Right cardiac atrium (tissue), 5 donors: ENCODE results near the gene BCAS4. TPM values are rescaled to one million over a fixed set of nuclear protein-coding genes. Genes with fewer than 3 reads are reported as not detected.

ENCODE experiments used
- ATAC-seq, 2 donors: fragments of 200-7000 bp; cut with Tn5 transposase; one replicate each; pipeline versions ENCODE4 v1.8.0 to v1.9.1; 2020; ENCODE audit warnings: moderate library complexity in 2 of 2, mild to moderate bottlenecking in 1 of 2
- DNase-seq, 3 donors: peaks; one replicate each; pipeline ENCODE4 v3.0.0-alpha.2; 2020
- H3K27ac ChIP-seq: one replicate; pipeline ENCODE4 v1.5.1; 2013; ENCODE audit warnings: mild to moderate bottlenecking, low read length, control low read depth, moderate library complexity
- H3K27me3 ChIP-seq: one replicate; pipeline ENCODE4 v1.6.1; 2013; ENCODE audit not compliant: control insufficient read depth, insufficient read depth
- H3K4me1 ChIP-seq: one replicate; pipeline ENCODE4 v1.6.1; 2013; ENCODE audit warnings: low read length; ENCODE audit not compliant: control insufficient read depth, insufficient read depth
- H3K4me3 ChIP-seq: one replicate; pipeline ENCODE4 v1.5.1; 2013; ENCODE audit warnings: low read length, control low read depth
- H3K9me3 ChIP-seq: one replicate; pipeline ENCODE4 v1.6.1; 2013; ENCODE audit warnings: low read length; ENCODE audit not compliant: control insufficient read depth
- WGBS: extraction: QIAGEN DNeasy Blood & Tissue Kit; methylation state at CpG from one replicate; pipeline ENCODE4 v1.1.7; 2013; 5-methylcytosine and 5-hydroxymethylcytosine counted together
- intact Hi-C, 4 donors: fragments of 100-400 bp; cut with DNase I; formaldehyde crosslinking; loops; one replicate each; pipeline versions ENCODE4 v1.11.0 to v1.14.0; 2022 to 2023
- polyA plus RNA-seq: library from polyadenylated mRNA; stranded (reverse); fragments of 200-250 nt; gene quantifications from one replicate; pipeline ENCODE4 v1.2.3, GENCODE V29; 2013
- total RNA-seq, 4 donors: library from RNA; stranded (reverse); fragmentation: NEBNext Ultra II Directional; extraction: Animal tissue kit (Norgen Biotek cat#: 25700); gene quantifications; one replicate each; pipeline ENCODE4 v1.2.1, GENCODE V29; 2021
- donor health status: healthy with polysubstance abuse.
- donor health status: DM: no; HTN: yes; CAD: no.
- donor health status: DM: no; HTN: no; CAD: no.
- donor health status: DM: no; HTN: yes; CAD: no; lungs with severe emphysema.
- donor health status: DM: yes; HTN: yes; CAD: no.

BCAS4 gene
- total and polyA plus RNA-seq, 5 donors: 1.6 to 3.5 (median 2.4) TPM

- intact Hi-C loops: loop anchor here in 1 of 4 donors (10.0 kb wide), 1 partner anchor 110 kb away; no protein-coding TSS in a partner anchor
- 81% methylated on average over 9 of the region's 9 CpGs for WGBS
- ATAC-seq (no peak), DNase-seq (no peak)
- Histone ChIP-seq H3K27me3 (no peaks in the 10 kb centered on the region), H3K4me3 (no peak overlapping the region), H3K4me1 (no peaks in the 10 kb centered on the region), H3K9me3 (no peaks in the 10 kb centered on the region), H3K27ac (no peak overlapping the region)
Observed at GRCh38 chr20:50814438-50815161, 19.7 kb downstream of the BCAS4 start.

DNA sequence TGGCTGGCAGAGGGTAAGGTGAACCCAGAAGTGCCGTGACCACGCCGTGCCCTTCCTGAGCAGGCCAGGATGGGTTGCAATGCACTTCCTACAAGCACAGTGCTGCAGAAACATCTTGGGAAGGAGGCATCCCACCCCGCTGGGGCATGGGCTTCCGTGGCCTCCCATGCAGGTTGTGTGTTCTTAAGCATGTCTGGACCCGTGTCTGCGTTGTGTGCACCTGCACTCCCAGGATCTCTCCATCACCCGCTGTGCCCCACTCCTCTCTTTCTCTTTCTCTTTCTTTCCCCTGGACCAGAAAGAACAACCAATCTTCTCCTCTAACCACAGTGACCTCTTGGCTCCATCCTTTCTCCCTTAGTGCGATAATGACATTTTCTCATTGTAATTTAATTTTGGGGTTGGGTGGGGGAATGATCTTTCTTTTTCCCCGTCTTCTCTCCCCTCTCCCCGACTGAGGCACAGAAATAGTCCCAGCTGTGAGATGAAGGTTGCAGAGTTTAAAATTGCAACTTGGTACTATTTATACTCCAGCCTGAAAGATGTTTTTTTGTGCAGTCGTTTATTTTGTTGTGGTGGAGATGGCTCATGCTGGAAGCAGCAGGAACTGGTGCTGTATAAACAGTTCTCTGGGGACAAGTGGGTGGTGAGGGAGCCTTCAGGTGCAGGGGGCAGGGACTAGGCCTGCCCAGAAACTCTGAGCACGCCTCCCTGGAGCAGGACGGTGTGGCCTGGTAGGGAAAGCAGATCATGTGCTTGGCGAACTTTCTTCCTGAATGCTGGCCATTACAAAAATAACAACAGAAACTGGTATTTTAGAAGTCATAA is 20.5 kb downstream of the BCAS4 start:
- Histone ChIP-seq H3K4me3 (no peak overlapping the region), H3K9me3 (no peaks in the 10 kb centered on the region), H3K4me1 (no peaks in the 10 kb centered on the region), H3K27me3 (no peaks in the 10 kb centered on the region), H3K27ac (no peak overlapping the region)
- 63% methylated on average over 15 of the region's 15 CpGs for WGBS
- intact Hi-C loops: loop anchor here in 1 of 4 donors (10.0 kb wide), 1 partner anchor 109 kb away; no protein-coding TSS in a partner anchor
- DNase-seq: no peak
- ATAC-seq: no peak

DNA sequence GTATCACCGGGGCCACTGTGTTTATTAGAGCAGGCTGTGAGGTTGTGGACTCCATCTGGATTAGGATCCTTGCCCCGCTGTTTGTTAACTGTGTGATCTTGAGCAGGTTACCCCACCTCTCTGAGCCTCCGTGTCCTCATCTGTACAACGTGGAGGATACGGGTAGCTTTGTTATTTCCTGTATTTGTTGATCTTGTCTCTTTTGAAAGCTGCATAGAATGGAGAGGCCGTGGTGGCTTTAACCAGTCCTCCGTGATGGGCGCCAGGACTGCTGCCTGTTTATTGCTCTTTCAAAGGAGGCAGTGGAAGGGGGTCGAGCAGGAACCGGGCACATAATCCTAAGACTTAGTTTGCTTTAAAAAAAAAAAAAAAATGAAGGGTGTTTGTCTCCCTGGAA is 22.9 kb downstream of the BCAS4 start:
- no peak overlapping the region for H3K27ac ChIP-seq
- 79% methylated on average over 10 of the region's 10 CpGs for WGBS
- intact Hi-C loops: loop anchor here in 1 of 4 donors (10.0 kb wide), 1 partner anchor 107 kb away; no protein-coding TSS in a partner anchor

DNA sequence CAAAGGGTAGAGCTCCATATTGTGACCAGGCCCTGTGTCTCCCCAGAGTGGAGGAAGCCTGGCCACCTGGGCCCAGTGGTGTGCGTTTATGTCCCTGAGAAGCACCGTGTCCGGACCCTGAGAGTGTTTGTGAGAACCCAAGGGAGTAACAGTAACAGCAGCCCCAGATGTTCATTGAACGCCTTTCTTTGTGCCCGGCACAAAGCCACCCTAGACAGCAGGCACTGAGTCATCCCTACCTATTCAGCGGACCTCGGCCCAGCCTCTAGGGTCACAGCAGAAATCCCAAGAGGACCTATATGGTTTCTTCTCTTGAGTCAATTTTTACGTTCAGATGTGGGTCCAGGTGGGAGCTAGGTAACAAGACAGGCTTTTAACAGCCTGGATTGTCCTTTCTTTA is 24.5 kb downstream of the BCAS4 start:
- ATAC-seq: no peak
- intact Hi-C loops: loop anchor here in 1 of 4 donors (10.0 kb wide), 1 partner anchor 105 kb away; no protein-coding TSS in a partner anchor
- WGBS: 97% methylated on average over 8 of the region's 8 CpGs

More for the DNA sequence above, 22.9 kb downstream of the BCAS4 start:
- H3K4me3 ChIP-seq: no peak overlapping the region
- ATAC-seq (no peak), DNase-seq (no peak)
- H3K4me1 ChIP-seq: no peaks in the 10 kb centered on the region
- no peaks in the 10 kb centered on the region for H3K27me3 ChIP-seq
- H3K9me3 ChIP-seq: no peaks in the 10 kb centered on the region

DNA sequence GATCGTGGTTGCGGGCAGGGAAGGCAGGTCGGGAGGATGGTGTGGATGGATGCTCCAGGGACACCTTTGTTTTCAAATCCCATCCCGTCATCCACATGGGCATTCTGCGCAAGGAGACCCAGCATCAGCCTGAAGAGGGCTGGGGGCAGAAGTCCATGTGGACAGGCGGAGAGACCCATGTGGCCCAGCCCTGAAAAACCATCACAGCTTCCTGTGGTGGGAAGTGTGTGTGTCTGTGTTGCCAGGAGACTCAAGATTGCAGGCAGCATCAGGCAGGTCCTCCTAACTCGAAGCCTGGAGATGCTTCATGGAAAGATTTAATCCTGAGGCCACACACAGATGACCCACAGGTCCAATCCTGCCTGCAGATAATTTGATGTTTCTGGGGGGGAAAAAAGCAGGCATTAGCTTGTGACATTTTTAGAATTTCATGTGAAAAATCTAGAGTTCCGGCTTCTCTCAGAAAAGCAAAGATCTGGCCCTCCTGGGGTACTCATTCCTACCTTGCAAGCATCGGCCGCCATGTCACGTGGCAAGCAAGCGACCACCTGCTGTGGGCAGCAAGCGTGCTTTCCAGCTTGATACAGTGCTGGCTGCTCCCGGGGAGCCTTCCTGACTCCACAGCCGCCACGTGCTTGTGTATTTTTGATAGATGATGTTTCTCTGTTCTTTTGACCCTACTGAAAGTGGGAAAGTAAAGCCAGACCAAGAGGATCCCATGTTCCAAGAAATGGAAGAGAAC is 25.8 kb downstream of the BCAS4 start:
- WGBS: 87% methylated on average over 16 of the region's 16 CpGs
- intact Hi-C loops: no loop called here
- Histone ChIP-seq H3K27ac (no peak overlapping the region), H3K9me3 (no peaks in the 10 kb centered on the region), H3K27me3 (no peaks in the 10 kb centered on the region), H3K4me3 (no peak overlapping the region), H3K4me1 (no peaks in the 10 kb centered on the region)
- no peak for DNase-seq
- no peak for ATAC-seq

More for the DNA sequence above, 24.5 kb downstream of the BCAS4 start:
- Histone ChIP-seq H3K27me3 (no peaks in the 10 kb centered on the region), H3K4me1 (no peaks in the 10 kb centered on the region), H3K27ac (no peak overlapping the region), H3K9me3 (no peaks in the 10 kb centered on the region), H3K4me3 (no peak overlapping the region)
- DNase-seq: no peak

DNA sequence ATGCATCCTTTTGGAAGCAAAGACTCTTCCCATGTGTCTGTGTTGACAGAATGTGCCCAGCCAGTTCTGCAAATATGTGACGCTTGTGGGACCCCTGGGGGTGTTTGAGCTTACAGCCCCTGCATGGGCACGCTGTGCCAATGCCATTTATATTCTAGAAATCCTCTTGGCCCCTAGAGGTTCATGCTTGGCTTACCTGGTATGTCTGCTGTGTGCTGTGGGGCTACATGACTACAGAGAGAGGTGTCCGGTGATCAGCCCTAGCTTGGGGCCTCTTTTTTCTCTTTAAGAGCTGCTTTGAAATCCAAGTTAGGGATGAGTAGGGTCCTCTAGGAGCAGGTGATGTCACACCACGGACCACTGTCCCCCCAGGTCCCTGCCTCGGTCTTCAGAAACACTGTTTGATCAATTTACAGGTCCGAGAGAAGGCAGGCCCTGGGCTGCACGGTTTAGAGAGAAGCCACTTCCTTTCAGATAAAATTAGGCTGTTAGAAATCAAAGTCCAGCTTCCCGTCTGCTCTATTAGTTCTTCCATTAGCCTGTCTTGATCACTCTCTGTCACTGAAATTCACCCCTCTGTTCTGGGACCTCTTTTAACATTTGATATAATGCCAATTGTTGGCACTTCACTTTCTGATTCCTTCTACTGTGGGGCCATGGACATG is 26.5 kb downstream of the BCAS4 start:
- WGBS: 73% methylated on average over 8 of the region's 8 CpGs

GRCh38 chr20:50821994-50822393 is 27.1 kb downstream of the BCAS4 start:
- 73% methylated on average over 7 of the region's 7 CpGs for WGBS
- peak in 1 of 3 donors; percentile 31 for DNase-seq

More for the DNA sequence above, 26.5 kb downstream of the BCAS4 start:
- intact Hi-C loops: no loop called here
- DNase-seq (peak in 1 of 3 donors; percentile 3), ATAC-seq (no peak)
- Histone ChIP-seq H3K4me1 (no peaks in the 10 kb centered on the region), H3K4me3 (no peak overlapping the region), H3K27me3 (no peaks in the 10 kb centered on the region), H3K9me3 (no peaks in the 10 kb centered on the region), H3K27ac (no peak overlapping the region)

GRCh38 chr20:50823319-50823718 is 28.5 kb downstream of the BCAS4 start:
- Histone ChIP-seq H3K9me3 (no peaks in the 10 kb centered on the region), H3K27ac (no peak overlapping the region), H3K4me1 (no peaks in the 10 kb centered on the region), H3K27me3 (no peaks in the 10 kb centered on the region), H3K4me3 (no peak overlapping the region)
- DNase-seq (no peak), ATAC-seq (no peak)
- intact Hi-C loops: no loop called here
- WGBS: 97% methylated on average over 6 of the region's 6 CpGs

More at GRCh38 chr20:50821994-50822393, 27.1 kb downstream of the BCAS4 start:
- H3K9me3 ChIP-seq: no peaks in the 10 kb centered on the region
- ATAC-seq: no peak
- intact Hi-C loops: no loop called here
- no peaks in the 10 kb centered on the region for H3K4me1 ChIP-seq
- no peaks in the 10 kb centered on the region for H3K27me3 ChIP-seq
- H3K4me3 ChIP-seq: no peak overlapping the region
- H3K27ac ChIP-seq: no peak overlapping the region

DNA sequence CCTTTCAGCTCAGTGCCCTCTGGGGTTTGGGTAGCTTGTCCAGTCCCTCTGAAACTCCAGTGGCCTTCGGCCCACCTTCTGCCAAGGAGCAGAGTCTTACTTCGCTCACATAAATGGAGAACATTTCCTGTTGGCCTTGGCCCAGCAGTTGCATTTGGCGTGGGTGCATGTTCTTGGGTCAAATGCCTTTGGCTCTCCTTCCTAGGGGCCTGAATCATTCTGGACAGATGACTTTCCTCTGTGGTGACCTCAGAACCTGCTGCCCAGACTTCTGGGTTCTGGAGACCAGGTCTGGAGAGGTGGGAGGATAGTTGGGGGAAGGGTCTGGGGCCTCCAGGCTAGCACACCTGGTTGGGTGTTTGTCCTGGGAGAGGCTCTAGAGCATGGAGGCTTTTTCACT is 29.3 kb downstream of the BCAS4 start:
- H3K27me3 ChIP-seq: no peaks in the 10 kb centered on the region
- ATAC-seq: peak; percentile 48 to 50
- H3K9me3 ChIP-seq: no peaks in the 10 kb centered on the region
- no peaks in the 10 kb centered on the region for H3K4me1 ChIP-seq
- intact Hi-C loops: no loop called here
- no peak overlapping the region for H3K4me3 ChIP-seq
- no peak overlapping the region for H3K27ac ChIP-seq
- 45% methylated on average over 3 of the region's 3 CpGs for WGBS
- DNase-seq: peak; percentile 65 to 74 (median 69)

DNA sequence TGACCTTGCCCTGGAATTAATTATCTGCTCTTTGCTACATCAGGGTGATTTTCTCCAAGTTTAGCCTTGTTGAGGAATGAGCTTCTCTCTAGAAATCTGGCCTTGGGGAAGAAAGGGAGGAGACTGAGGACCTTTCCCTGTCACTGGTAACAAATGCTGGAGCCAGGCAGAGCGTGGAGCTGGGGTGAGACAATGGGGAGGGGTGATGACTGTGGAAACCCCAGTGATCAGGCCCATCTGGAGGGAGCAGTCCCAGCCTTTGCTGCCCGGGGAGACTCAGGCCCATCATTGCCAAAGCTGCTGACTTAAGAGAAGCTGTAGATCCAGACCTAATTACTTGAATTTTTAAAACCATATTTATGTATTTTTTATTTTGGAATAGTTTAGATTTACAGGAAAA is 31.3 kb downstream of the BCAS4 start:
- Histone ChIP-seq H3K27ac (no peak overlapping the region), H3K27me3 (no peaks in the 10 kb centered on the region), H3K9me3 (no peaks in the 10 kb centered on the region), H3K4me3 (no peak overlapping the region), H3K4me1 (no peaks in the 10 kb centered on the region)
- ATAC-seq (peak; percentile 42 to 63), DNase-seq (no peak)
- intact Hi-C loops: no loop called here
- WGBS: 55% methylated on average over 2 of the region's 2 CpGs
